ENCODE results near the gene SBK3. TPM values are rescaled to one million over a fixed set of nuclear protein-coding genes. Genes with fewer than 3 reads are reported as not detected.
A peak's percentile ranks its signal among the peaks of the same experiment; 100 is the strongest.

The SBK3 gene
- total RNA-seq, 1 experiment from 2014 or later = 2.4 TPM

GRCh38 chr19:55591555-55591954 is 46.2 kb upstream of the SBK3 start:
- ChIA-PET CTCF (no interaction called here), POLR2A (no interaction called here)
- Histone ChIP-seq H3K27me3 (replicated peaks; ENCODE audit: control insufficient read depth, insufficient read depth, low read length) (no peaks in the 10 kb centered on the region), H3K4me1 (peaks cover 4% of the 10 kb centered on the region; the same call in 1 of the 2 replicates), H3K9me3 (no peaks in the 10 kb centered on the region), H3K36me3 (ENCODE audit: control insufficient read depth, insufficient read depth, low read length) (peaks cover 3% of the 10 kb centered on the region), H3K4me3 (ENCODE audit: low read depth, low read length) (no peak overlapping the region)
- BruUV-seq (replicated peaks) = no TSS peak
- H3K27ac Mint-ChIP-seq (ENCODE audit: unreplicated experiment) = no peak overlapping the region
- no peaks in the 10 kb centered on the region for H3K27me3 Mint-ChIP-seq (ENCODE audit: insufficient read depth, unreplicated experiment)
- H3K4me3 Mint-ChIP-seq (ENCODE audit: unreplicated experiment) = no peak overlapping the region
- intact Hi-C loops (cut with micrococcal nuclease; ENCODE audit: unreplicated experiment) = no loop called here
- no peaks in the 10 kb centered on the region for H3K9me3 Mint-ChIP-seq (ENCODE audit: unreplicated experiment)
- peak in 1 of 2 experiments; percentile 35 for DNase-seq
- TF ChIP-seq, protein P1, sequence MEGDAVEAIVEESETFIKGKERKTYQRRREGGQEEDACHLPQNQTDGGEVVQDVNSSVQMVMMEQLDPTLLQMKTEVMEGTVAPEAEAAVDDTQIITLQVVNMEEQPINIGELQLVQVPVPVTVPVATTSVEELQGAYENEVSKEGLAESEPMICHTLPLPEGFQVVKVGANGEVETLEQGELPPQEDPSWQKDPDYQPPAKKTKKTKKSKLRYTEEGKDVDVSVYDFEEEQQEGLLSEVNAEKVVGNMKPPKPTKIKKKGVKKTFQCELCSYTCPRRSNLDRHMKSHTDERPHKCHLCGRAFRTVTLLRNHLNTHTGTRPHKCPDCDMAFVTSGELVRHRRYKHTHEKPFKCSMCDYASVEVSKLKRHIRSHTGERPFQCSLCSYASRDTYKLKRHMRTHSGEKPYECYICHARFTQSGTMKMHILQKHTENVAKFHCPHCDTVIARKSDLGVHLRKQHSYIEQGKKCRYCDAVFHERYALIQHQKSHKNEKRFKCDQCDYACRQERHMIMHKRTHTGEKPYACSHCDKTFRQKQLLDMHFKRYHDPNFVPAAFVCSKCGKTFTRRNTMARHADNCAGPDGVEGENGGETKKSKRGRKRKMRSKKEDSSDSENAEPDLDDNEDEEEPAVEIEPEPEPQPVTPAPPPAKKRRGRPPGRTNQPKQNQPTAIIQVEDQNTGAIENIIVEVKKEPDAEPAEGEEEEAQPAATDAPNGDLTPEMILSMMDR (IDR thresholded peaks at IDR 0.05; ENCODE audit: insufficient read depth in 1 of 2, low read depth in 1 of 2, low read length in 1 of 2, severe bottlenecking in 1 of 2, unreplicated experiment in 1 of 2) = no peak
- peaks cover 43% of the 10 kb centered on the region for H3K36me3 Mint-ChIP-seq (ENCODE audit: insufficient read depth, unreplicated experiment)
- peaks cover 7% of the 10 kb centered on the region for H3K4me1 Mint-ChIP-seq (ENCODE audit: low read depth, unreplicated experiment)

GRCh38 chr19:55590617-55591016 is 45.3 kb upstream of the SBK3 start:
- intact Hi-C loops (cut with micrococcal nuclease; ENCODE audit: unreplicated experiment) = no loop called here
- no peaks in the 10 kb centered on the region for H3K9me3 ChIP-seq
- Mint-ChIP-seq H3K9me3 (ENCODE audit: unreplicated experiment) (no peaks in the 10 kb centered on the region), H3K4me3 (ENCODE audit: unreplicated experiment) (no peak overlapping the region), H3K4me1 (ENCODE audit: low read depth, unreplicated experiment) (peaks cover 7% of the 10 kb centered on the region), H3K27me3 (ENCODE audit: insufficient read depth, unreplicated experiment) (no peaks in the 10 kb centered on the region), H3K27ac (ENCODE audit: unreplicated experiment) (no peak overlapping the region), H3K36me3 (ENCODE audit: insufficient read depth, unreplicated experiment) (peaks cover 35% of the 10 kb centered on the region)
- ChIA-PET CTCF (no interaction called here), POLR2A (no interaction called here)
- TF ChIP-seq, protein P1 (IDR thresholded peaks at IDR 0.05; ENCODE audit: insufficient read depth in 1 of 2, low read depth in 1 of 2, low read length in 1 of 2, severe bottlenecking in 1 of 2, unreplicated experiment in 1 of 2) = no peak
- no peak overlapping the region for H3K4me3 ChIP-seq (ENCODE audit: low read depth, low read length)
- BruUV-seq (replicated peaks) = no TSS peak
- H3K4me1 ChIP-seq = peaks cover 5% of the 10 kb centered on the region; the same call in 1 of the 2 replicates
- peaks cover 3% of the 10 kb centered on the region; the same call in 1 of the 2 replicates for H3K36me3 ChIP-seq (ENCODE audit: control insufficient read depth, insufficient read depth, low read length)
- peak in 1 of 2 experiments; percentile 31 for DNase-seq
- H3K27me3 ChIP-seq (replicated peaks; ENCODE audit: control insufficient read depth, insufficient read depth, low read length) = no peaks in the 10 kb centered on the region

GRCh38 chr19:55590109-55590508 is 44.8 kb upstream of the SBK3 start:
- Mint-ChIP-seq H3K9me3 (ENCODE audit: unreplicated experiment) (no peaks in the 10 kb centered on the region), H3K4me3 (ENCODE audit: unreplicated experiment) (no peak overlapping the region), H3K4me1 (ENCODE audit: low read depth, unreplicated experiment) (peaks cover 12% of the 10 kb centered on the region), H3K36me3 (ENCODE audit: insufficient read depth, unreplicated experiment) (peaks cover 30% of the 10 kb centered on the region), H3K27me3 (ENCODE audit: insufficient read depth, unreplicated experiment) (no peaks in the 10 kb centered on the region), H3K27ac (ENCODE audit: unreplicated experiment) (no peak overlapping the region)
- intact Hi-C loops (cut with micrococcal nuclease; ENCODE audit: unreplicated experiment) = no loop called here
- ChIA-PET CTCF (no interaction called here), POLR2A (interaction anchor here (0.7 kb wide), 1 partner anchor 9 kb away, joined by 4 read pairs; the partner anchor contains the start of gene FIZ1)
- Histone ChIP-seq H3K4me3 (ENCODE audit: low read depth, low read length) (no peak overlapping the region), H3K36me3 (ENCODE audit: control insufficient read depth, insufficient read depth, low read length) (0 out of 2 replicates have a peak, but pooled peaks cover under 1% of the 10 kb centered on the region), H3K27me3 (replicated peaks; ENCODE audit: control insufficient read depth, insufficient read depth, low read length) (no peaks in the 10 kb centered on the region), H3K9me3 (no peaks in the 10 kb centered on the region), H3K4me1 (peaks cover 5% of the 10 kb centered on the region; the same call in 1 of the 2 replicates)
- no peak for DNase-seq
- TF ChIP-seq, protein P1 (IDR thresholded peaks at IDR 0.05; ENCODE audit: insufficient read depth in 1 of 2, low read depth in 1 of 2, low read length in 1 of 2, severe bottlenecking in 1 of 2, unreplicated experiment in 1 of 2) = no peak
- no TSS peak for BruUV-seq (replicated peaks)

Measured in Caco-2 (cell line).